Hepatocyte (in vitro differentiated cells): ENCODE results near the gene CMSS1.

Experiments
- CTCF ChIP-seq: fragments of 200-600 bp; sonication (generic); IDR thresholded peaks from 2 replicates; pipeline ENCODE4 v1.5.1; 2016; ENCODE audit warnings: antibody characterized with exemption, mild to moderate bottlenecking; ENCODE audit not compliant: poor library complexity
- EZH2 ChIP-seq: fragments of 200-600 bp; sonication (generic); IDR thresholded peaks from 2 replicates; pipeline ENCODE4 v1.6.1; 2016; ENCODE audit warnings: antibody characterized with exemption, mild to moderate bottlenecking, borderline replicate concordance

GRCh38 chr3:100083209-100083608 lies 265.5 kb downstream of the CMSS1 start:
- TF ChIP-seq CTCF (no peak), EZH2 (no peak)
